HepG2 (cell line): ENCODE data around the gene C9orf50. TPM values are rescaled to one million over a fixed set of nuclear protein-coding genes. Genes with fewer than 3 reads are reported as not detected.

ENCODE experiments used
- CBX1 ChIP-seq: IDR thresholded peaks from one replicate; pipeline ENCODE4 v1.6.1; 2016; ENCODE audit warnings: antibody characterized with exemption, low read depth
- CBX5 ChIP-seq: sonication (generic); formaldehyde crosslinking; IDR thresholded peaks from 2 replicates; pipeline ENCODE4 v1.4.0; 2020; ENCODE audit warnings: missing genetic modification reagents, borderline replicate concordance
- CHD4 ChIP-seq: fragments of 200-600 bp; sonication (generic); IDR thresholded peaks from 2 replicates; pipeline ENCODE4 v1.7.0; 2017; ENCODE audit warnings: mild to moderate bottlenecking, low read length, borderline replicate concordance
- ESRRA ChIP-seq: sonication (generic); formaldehyde crosslinking; IDR thresholded peaks from 2 replicates; pipeline ENCODE4 v1.5.1; 2020; ENCODE audit warnings: mild to moderate bottlenecking, low read depth, missing genetic modification reagents
- FOXA3 ChIP-seq: IDR thresholded peaks from 2 replicates; pipeline ENCODE4 v1.6.1; 2016; ENCODE audit warnings: missing genetic modification reagents, missing compliant biosample characterization
- GATAD1 ChIP-seq: IDR thresholded peaks from 2 replicates; pipeline ENCODE4 v1.6.1; 2016; ENCODE audit warnings: missing genetic modification reagents, missing compliant biosample characterization
- HMGXB3 ChIP-seq: sonication (generic); formaldehyde crosslinking; IDR thresholded peaks from 2 replicates; pipeline ENCODE4 v1.4.0; 2020; ENCODE audit warnings: missing genetic modification reagents, borderline replicate concordance
- HNF4A ChIP-seq: sonication (generic); formaldehyde crosslinking; IDR thresholded peaks from 2 replicates; pipeline ENCODE4 v1.4.0; 2020; ENCODE audit warnings: missing genetic modification reagents
- KDM1A ChIP-seq: IDR thresholded peaks from 2 replicates; pipeline ENCODE4 v1.6.1; 2016; ENCODE audit warnings: missing compliant biosample characterization
- MBD4 ChIP-seq: IDR thresholded peaks from 2 replicates; pipeline ENCODE4 v1.6.1; 2012; ENCODE audit warnings: low read length, inconsistent platforms, borderline replicate concordance
- NFE2L2 ChIP-seq: fragments of 150-350 bp; IDR thresholded peaks from 2 replicates; pipeline ENCODE4 v1.6.1; 2014; ENCODE audit warnings: low read length
- RBFOX2 ChIP-seq: fragments of 200-400 bp; formaldehyde crosslinking; IDR thresholded peaks from 2 replicates; pipeline ENCODE4 v1.6.1; 2017; ENCODE audit warnings: low read depth, mild to moderate bottlenecking, low read length
- RCOR2 ChIP-seq: IDR thresholded peaks from 2 replicates; pipeline ENCODE4 v1.6.1; 2016; ENCODE audit warnings: missing biosample characterization, missing genetic modification reagents
- SIX4 ChIP-seq: sonication (generic); formaldehyde crosslinking; IDR thresholded peaks from 2 replicates; pipeline ENCODE4 v1.4.0; 2020; ENCODE audit warnings: missing genetic modification reagents
- SP5 ChIP-seq: IDR thresholded peaks from 2 replicates; pipeline ENCODE4 v1.6.1; 2016; ENCODE audit warnings: low read depth, borderline replicate concordance
- TBX2 ChIP-seq: sonication (generic); formaldehyde crosslinking; IDR thresholded peaks from 2 replicates; pipeline ENCODE4 v1.5.0; 2020; ENCODE audit warnings: missing genetic modification reagents, mild to moderate bottlenecking, borderline replicate concordance
- ZFP91 ChIP-seq: sonication (generic); formaldehyde crosslinking; IDR thresholded peaks from 2 replicates; pipeline ENCODE4 v1.9.0; 2022; ENCODE audit warnings: missing genetic modification reagents, mild to moderate bottlenecking, borderline replicate concordance
- ZNF263 ChIP-seq: sonication (generic); formaldehyde crosslinking; IDR thresholded peaks from 2 replicates; pipeline ENCODE4 v1.4.0; 2020; ENCODE audit warnings: missing genetic modification reagents
- ZNF317 ChIP-seq: sonication (generic); formaldehyde crosslinking; IDR thresholded peaks from 2 replicates; pipeline ENCODE4 v1.5.0; 2020; ENCODE audit warnings: mild to moderate bottlenecking, missing genetic modification reagents
- ZNF33A ChIP-seq: sonication (generic); formaldehyde crosslinking; IDR thresholded peaks from 2 replicates; pipeline ENCODE4 v1.5.1; 2020; ENCODE audit warnings: missing genetic modification reagents, mild to moderate bottlenecking, moderate library complexity, borderline replicate concordance
- ZNF441 ChIP-seq: sonication (generic); formaldehyde crosslinking; IDR thresholded peaks from 2 replicates; pipeline ENCODE4 v1.7.0; 2021; ENCODE audit warnings: missing genetic modification reagents, borderline replicate concordance
- ZNF543 ChIP-seq: sonication (generic); formaldehyde crosslinking; IDR thresholded peaks from 2 replicates; pipeline ENCODE4 v1.4.0; 2020; ENCODE audit warnings: mild to moderate bottlenecking, missing genetic modification reagents
- ZNF660 ChIP-seq: sonication (generic); formaldehyde crosslinking; IDR thresholded peaks from 2 replicates; pipeline ENCODE4 v1.5.1; 2020; ENCODE audit warnings: mild to moderate bottlenecking, low read depth, missing genetic modification reagents, borderline replicate concordance
- ZNF768 ChIP-seq: sonication (generic); formaldehyde crosslinking; IDR thresholded peaks from 2 replicates; pipeline ENCODE4 v1.4.0; 2020; ENCODE audit warnings: missing genetic modification reagents
- ZNF777 ChIP-seq: sonication (generic); formaldehyde crosslinking; IDR thresholded peaks from 2 replicates; pipeline ENCODE4 v1.4.0; 2020; ENCODE audit warnings: missing genetic modification reagents
- ZSCAN22 ChIP-seq: sonication (generic); formaldehyde crosslinking; IDR thresholded peaks from 2 replicates; pipeline ENCODE4 v1.4.0; 2020; ENCODE audit warnings: mild to moderate bottlenecking, missing genetic modification reagents
- ZSCAN25 ChIP-seq: sonication (generic); formaldehyde crosslinking; IDR thresholded peaks from 2 replicates; pipeline ENCODE4 v1.8.0; 2022; ENCODE audit warnings: mild to moderate bottlenecking, missing genetic modification reagents
- polyA plus RNA-seq, 8 experiments: library from polyadenylated mRNA; depleted of rRNA in 3 of 8; stranded (reverse) in 7 of 8; unstranded in 1 of 8; fragments of >200 nt; fragmentation: Illumina TruSeq in 4 of 8; extraction: Trizol in 4 of 8; gene quantifications; 2 replicates each; pipeline versions ENCODE4 v1.2.1 to v1.2.3, GENCODE V29; 2011 to 2016; ENCODE audit warnings: low read depth in 4 of 8, missing spikeins in 1 of 8, mixed read lengths in 1 of 8; ENCODE audit not compliant: insufficient read depth in 1 of 8
- total RNA-seq, 5 experiments: library from RNA; depleted of rRNA; stranded (reverse); fragments of >200 nt; fragmentation: Illumina TruSeq; extraction: Trizol; gene quantifications; 2 replicates each; pipeline ENCODE4 v1.2.3, GENCODE V29; 2016; ENCODE audit warnings: low read depth in 1 of 5

The C9orf50 gene
- total and polyA plus RNA-seq, 2 of the 13 experiments (the other 11 are each of a cell fraction or from before 2014, with no cell fraction given): not detected

GRCh38 chr9:129571298-129572051, 49.4 kb downstream of the C9orf50 start (continued):
- TF ChIP-seq CBX1: peak; percentile 68
- peak; percentile 67; the same call in 1 of the 2 replicates for TF ChIP-seq ZSCAN25 (CRISPR knock-in tag)
- no peak for TF ChIP-seq NFE2L2
- peak; percentile 32; the same call in 1 of the 2 replicates for TF ChIP-seq HNF4A (CRISPR knock-in tag)
- TF ChIP-seq ZSCAN22: no peak
- TF ChIP-seq ESRRA (CRISPR knock-in tag): peak; percentile 49; the same call in 1 of the 2 replicates
- no peak for TF ChIP-seq ZNF660 (CRISPR knock-in tag)
- TF ChIP-seq CBX5 (CRISPR knock-in tag): 0 out of 2 replicates have a peak, but pooled peaks have one; percentile 12
- no peak for TF ChIP-seq MBD4
- no peak for TF ChIP-seq TBX2 (CRISPR knock-in tag)
- TF ChIP-seq ZNF263 (CRISPR knock-in tag): peak; percentile 52
- peak; percentile 96 for TF ChIP-seq KDM1A (CRISPR knock-in tag)
- TF ChIP-seq ZFP91 (CRISPR knock-in tag): peak; percentile 47; the same call in 1 of the 2 replicates
- TF ChIP-seq ZNF777 (CRISPR knock-in tag): peak; percentile 93
- TF ChIP-seq CHD4: peak; percentile 86
- 0 out of 2 replicates have a peak, but pooled peaks have one; percentile 10 for TF ChIP-seq FOXA3 (CRISPR knock-in tag)
- TF ChIP-seq SP5: 0 out of 2 replicates have a peak, but pooled peaks have one; percentile 9
- TF ChIP-seq RCOR2 (CRISPR knock-in tag): peak; percentile 65
- no peak for TF ChIP-seq ZNF317 (CRISPR knock-in tag)
- no peak for TF ChIP-seq SIX4
- no peak; the same call in none of the 2 replicates for TF ChIP-seq RBFOX2
- no peak for TF ChIP-seq ZNF543 (CRISPR knock-in tag)
- TF ChIP-seq GATAD1 (CRISPR knock-in tag): 0 out of 2 replicates have a peak, but pooled peaks have one; percentile 12
- TF ChIP-seq HMGXB3 (CRISPR knock-in tag): no peak
- peak; percentile 57 for TF ChIP-seq ZNF768 (CRISPR knock-in tag)
- TF ChIP-seq ZNF33A (CRISPR knock-in tag): no peak
- TF ChIP-seq ZNF441 (CRISPR knock-in tag): 0 out of 2 replicates have a peak, but pooled peaks have one; percentile 32
